Fibroblast of villous mesenchyme (primary cell): ENCODE results near the gene ARID3A. TPM values are rescaled to one million over a fixed set of nuclear protein-coding genes. Genes with fewer than 3 reads are reported as not detected.

ENCODE experiments used
- DNase-seq: peaks from one replicate; pipeline ENCODE4 v3.0.0-alpha.2; 2010; ENCODE audit warnings: low read depth
- H3K4me3 ChIP-seq: 2 replicates; pipeline ENCODE4 v1.5.1; 2011; ENCODE audit warnings: low read depth, mild to moderate bottlenecking, low read length
- CTCF ChIP-seq: IDR thresholded peaks from 2 replicates; pipeline ENCODE4 v1.5.1; 2012; ENCODE audit warnings: low read depth, mild to moderate bottlenecking, low read length; ENCODE audit not compliant: insufficient read depth
- total RNA-seq: library from RNA; depleted of rRNA; stranded (reverse); fragments of >200 nt; gene quantifications from 2 replicates; pipeline ENCODE4 v1.2.3, GENCODE V29; 2012

ARID3A gene
- total RNA-seq, 1 donor, result 45.8 TPM

GRCh38 chr19:901216-902092 lies 24.4 kb upstream of the ARID3A start:
- H3K4me3 ChIP-seq, result no peak overlapping the region
- no peak for DNase-seq
- no peak for TF ChIP-seq CTCF

- no peak for TF ChIP-seq CTCF
- DNase-seq, result no peak
- no peak overlapping the region for H3K4me3 ChIP-seq
Measured at GRCh38 chr19:902093-902370, 23.8 kb upstream of the ARID3A start.

- no peak for DNase-seq
- TF ChIP-seq CTCF, result no peak
- H3K4me3 ChIP-seq, result no peak overlapping the region
Measured at GRCh38 chr19:902446-903226, 23.2 kb upstream of the ARID3A start.

GRCh38 chr19:903266-903797 lies 22.5 kb upstream of the ARID3A start:
- TF ChIP-seq CTCF, result no peak
- no peak overlapping the region for H3K4me3 ChIP-seq
- peak; percentile 31 for DNase-seq

GRCh38 chr19:904545-904944 lies 21.3 kb upstream of the ARID3A start:
- no peak overlapping the region for H3K4me3 ChIP-seq
- no peak for TF ChIP-seq CTCF

GRCh38 chr19:906480-906879 lies 19.4 kb upstream of the ARID3A start:
- no peak overlapping the region for H3K4me3 ChIP-seq
- DNase-seq, result no peak
- TF ChIP-seq CTCF, result no peak

More at GRCh38 chr19:904545-904944, 21.3 kb upstream of the ARID3A start:
- DNase-seq, result no peak
